OCI-M2 (cell line): Measurements from ENCODE around the gene ECEL1.

ENCODE experiments used
- DNase-seq: peaks from one replicate; lab custom pipeline; 2025; ENCODE audit not compliant: unreplicated experiment; lab: John Stamatoyannopoulos, UW

Gene ECEL1

DNA sequence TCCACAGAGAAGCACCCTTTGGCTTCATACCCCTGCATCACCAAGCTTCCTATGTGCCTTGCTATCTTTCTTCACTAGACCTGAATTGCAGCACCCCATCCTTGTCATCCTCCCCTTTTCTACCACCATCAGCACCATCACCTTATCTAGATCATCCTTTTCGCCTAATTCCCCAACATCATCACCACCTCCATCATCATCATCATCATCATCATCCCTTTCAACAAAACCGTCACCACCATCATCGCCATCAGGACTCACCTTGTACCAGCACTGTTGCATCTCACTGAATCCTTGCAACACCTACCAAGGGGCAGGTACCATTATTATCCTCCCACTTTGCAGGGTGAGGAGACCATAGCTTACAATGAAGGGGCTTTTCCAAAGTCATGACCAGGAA lies 10.8 kb upstream of the ECEL1 start:
- DNase-seq: no peak

DNA sequence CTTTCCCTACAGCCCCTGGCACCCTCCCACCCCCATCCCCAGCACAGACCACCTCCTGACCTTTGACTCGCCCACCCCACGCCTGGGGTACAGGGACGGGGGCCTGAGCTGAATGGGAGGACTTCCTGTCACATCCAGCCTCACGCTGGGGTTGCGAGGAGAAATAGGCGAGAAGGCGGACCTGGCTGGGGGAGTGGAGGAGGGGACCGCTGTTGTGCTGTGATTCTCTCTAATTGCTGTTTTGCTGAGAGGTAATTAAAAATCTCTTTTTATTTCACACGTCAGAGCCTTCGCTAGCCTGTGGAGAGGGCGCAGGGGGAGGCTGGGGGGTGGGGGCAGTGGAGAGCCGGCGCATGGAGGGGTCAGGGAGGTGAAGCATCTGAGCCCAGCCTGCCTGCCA lies 9.7 kb upstream of the ECEL1 start:
- DNase-seq: no peak

DNA sequence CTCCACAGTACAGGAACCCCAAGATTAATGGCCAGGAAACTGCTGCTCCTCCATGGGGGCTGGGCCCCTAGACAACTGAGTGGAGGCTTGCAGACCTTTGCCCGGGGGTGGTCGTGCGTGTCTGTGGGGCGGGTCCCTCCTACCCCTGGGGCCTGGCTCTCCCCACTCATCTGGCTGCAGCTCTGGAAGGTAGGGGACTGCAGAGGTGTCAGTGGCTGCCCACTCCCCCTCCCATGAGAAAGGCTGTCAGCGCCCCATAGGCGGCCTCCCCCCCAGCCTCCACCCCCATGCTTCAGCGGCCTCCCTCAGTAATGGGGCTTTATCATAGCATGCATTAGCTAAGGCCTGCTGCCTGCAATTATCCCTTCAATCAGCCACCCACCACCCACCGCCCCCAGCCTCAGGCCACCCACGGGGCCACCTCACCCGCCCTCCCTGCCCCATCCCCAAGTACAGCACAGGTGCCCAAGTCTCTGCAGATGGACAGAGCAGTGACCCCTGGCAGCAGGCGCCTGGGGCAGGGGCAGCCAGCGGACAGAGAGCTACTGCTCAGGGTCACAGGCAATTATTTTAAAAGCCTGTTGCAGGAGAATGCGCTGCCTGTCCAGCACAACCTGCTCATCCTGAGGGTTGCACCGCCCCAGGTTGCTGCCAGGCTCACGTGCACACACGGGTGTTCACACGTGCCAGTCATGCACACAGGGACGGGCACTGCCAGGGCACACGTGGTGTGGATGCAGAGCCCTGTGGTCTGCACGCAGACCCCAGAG lies 9.1 kb upstream of the ECEL1 start:
- DNase-seq: no peak

DNA sequence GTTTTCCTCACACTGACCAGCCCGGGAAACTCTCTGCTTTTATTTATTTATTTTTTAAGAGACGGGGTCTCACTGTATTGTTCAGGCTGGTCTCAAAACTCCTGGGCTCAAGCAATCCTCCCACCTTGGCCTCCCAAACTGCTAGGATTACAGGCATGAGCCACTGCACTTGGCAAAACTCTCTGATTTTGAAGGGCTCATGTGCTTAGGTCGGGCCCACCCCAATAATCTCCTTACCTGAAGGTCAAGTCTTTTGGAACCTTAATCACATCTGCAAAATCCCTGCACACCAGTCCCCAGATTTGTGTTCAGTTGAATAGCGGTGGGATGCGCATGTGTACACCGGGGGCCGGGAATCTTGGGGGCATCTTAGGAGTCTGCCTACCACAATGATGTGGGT lies 7.7 kb upstream of the ECEL1 start:
- no peak for DNase-seq

DNA sequence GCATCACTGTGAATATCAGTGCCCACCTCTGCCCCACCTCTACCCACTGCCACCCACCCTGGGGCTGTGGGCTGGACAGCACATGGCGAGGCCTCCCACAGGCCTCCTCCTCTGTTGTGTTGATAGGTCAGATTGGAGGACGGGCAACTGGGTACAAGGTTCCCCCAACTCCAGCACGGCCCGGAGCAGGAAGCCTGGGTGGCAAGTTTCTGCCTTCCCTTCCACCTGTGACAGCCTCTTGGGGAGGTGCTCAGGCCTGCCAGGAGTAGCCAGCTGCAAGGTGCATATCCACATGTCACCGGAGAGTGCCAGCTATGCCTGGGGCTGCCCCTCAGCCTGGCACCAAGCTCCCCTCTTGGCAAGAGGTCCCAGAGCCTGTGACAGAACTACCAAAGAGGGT lies 6.9 kb upstream of the ECEL1 start:
- no peak for DNase-seq

DNA sequence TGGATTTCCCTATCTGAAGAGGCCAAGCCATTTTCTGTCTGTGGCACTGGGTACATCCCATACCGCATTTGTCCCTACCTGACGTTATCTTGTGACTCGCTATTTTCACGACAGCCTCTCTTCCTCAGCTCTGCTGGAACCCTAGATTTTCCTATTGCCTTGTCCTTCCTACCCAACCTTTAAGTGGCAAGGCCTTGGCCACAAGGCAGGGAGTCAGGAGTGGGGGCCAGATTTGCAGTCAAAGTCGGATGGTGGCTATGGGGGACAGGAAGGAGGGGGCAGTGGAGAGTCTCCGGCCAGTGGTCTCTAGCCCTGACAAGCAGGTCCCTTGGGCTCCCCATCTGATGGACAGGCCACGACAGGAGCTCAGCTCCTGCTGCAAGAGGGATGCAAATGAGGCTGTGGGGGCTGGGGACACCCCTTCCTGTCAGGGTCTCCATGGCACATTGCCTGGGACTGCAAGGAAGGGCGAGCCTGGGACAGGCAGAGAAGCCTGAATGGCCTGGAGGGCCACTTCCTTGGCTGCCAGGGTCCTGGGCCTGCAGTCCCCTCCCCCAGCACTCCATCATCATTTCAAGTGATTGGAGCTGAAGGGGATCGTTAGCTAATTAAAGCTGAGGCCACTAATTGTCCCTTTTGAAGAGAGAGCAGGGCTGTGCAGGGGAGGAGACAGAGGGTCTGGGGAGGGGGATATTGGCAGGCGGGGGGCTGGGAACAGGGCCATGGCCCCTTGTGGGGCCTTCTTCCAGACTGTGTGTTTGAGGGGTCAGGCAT lies 6.3 kb upstream of the ECEL1 start:
- no peak for DNase-seq

DNA sequence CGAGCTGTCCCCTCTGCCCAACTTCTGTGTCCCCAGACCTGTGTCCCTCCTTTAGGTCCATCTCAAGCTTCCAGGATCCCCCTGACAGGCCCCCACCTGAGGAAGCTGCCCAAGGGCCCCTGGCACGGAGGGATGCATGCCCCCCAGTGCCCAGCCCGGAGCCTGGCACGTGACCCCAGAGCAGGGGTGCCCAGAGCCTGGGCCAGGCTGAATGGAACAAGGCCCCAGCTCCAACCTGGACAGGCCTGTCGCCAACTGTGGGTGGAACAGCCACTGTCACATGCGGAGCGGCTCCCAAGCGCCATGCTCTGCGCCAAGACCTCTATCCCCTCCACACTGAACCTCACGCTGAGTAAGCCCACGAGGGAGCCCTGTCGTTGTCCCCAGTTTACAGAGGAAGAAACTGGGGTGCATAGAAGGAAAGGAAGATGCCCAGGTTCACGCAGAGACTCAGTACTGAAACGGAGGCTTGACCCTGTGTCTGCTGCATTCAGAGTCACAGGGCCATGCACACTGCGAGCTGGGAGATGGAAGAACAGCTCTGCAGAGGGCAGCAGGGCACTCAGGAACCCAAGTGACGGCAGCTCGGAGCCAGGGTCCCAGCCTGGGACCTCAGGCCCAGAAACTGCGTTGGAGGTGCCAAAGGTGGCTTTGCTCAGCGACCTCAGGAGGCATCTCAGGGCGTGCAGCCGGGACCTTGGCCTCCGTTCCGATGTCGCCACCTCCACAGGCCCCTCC lies 5.5 kb upstream of the ECEL1 start:
- DNase-seq: no peak

DNA sequence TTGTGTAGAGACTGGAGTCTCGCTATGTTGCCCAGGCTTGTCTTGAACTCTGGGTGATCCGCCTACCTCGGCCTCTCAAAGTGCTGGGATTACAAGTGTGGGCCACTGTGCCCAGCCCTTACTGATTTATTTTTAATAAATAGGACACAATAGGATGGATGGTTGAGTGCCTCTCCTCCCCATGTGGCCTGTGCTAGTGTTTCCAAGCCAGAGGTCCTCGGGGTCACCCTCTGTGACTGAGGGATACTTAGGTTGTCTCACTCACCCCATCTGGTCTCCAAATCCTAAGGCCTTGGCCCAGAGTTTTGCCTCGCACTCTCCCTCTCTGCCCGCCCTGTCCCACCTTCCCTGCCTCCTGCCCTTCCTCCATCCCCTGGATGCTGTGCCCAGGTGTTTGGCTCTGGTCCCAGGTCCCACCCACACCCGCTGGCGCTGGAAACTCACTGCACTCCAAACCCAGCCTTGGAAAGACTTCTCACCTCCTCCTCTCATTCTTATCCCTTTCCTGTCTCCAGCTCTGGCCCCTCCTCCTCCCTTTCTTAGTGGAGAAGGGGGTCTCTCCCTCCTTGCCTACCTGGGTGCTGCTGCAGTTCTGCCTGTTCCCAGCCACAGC lies 4.7 kb upstream of the ECEL1 start:
- DNase-seq: no peak

DNA sequence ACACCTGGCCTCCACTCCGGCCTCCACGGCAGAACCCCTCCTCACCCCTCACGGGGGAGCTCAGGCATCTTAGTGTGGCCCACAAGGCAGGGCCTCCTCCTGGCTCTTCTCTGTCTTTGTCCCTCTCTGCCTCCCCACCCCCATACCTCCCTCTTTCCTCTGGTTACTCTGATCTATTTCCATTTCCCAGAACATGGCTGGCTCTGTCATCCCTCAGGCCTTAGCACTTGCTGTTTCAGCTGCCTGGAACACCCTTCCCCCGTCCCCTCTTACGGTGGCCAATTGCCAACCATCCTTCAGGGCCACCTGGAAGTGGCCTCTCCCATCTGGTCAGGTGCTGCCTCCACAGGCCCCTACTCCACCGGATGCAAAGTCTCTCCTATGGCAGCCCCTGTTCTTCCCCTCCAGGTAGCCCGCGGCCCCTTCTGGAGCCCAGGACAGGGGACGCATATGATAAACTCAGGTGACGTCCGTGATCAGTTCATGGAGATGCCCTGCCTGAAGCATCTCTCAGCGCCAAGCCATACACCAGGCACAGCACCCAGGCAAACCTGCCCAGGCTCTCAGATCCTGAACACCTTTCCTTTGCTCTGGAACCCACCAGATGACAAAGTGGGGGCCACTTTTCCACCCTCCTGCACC lies 3.6 kb upstream of the ECEL1 start:
- DNase-seq: no peak

DNA sequence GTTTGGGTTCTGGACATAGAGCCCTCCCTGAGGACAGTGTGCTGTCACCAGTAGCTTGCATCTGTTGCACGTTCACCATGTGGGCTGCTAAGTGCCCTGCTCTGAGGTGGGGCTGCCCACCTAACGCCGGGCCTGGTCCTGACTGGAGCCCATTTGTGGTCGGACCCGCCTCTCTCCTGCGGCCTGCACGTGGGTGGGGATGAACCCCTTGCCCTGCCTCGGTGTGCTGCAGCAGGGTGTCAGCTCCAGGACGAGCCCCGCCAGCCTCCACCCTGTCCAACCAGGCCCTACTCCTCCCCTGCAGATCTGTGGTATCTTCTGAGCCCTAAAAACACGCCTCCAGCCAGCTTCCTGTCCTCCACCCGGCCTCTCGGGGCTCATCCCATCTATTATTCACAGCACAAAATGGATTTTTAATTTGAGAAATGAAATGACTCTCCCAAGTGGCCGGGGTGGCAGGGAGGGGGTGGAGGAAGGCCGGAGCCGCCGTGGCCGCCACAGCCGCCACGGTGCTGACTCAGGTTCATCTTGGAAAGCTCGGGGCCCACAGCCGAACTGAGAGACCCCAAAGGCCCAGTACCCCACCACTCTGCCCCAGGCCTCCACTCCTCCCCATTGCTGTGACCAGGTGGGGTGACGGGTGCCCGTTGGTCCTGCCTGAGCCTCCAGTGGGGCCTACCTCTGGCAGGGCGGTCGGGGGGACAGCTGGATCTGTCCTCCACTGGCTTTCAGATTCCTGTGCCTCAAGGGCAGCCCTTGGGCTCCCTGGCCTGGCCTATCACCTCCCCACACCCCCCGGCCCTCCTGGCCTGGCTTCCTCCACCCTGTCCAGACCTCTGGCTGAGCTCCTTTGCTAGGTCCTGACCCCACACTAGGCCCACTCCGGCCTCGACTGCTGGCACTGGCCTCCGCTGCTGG lies 2.8 kb upstream of the ECEL1 start:
- no peak for DNase-seq

DNA sequence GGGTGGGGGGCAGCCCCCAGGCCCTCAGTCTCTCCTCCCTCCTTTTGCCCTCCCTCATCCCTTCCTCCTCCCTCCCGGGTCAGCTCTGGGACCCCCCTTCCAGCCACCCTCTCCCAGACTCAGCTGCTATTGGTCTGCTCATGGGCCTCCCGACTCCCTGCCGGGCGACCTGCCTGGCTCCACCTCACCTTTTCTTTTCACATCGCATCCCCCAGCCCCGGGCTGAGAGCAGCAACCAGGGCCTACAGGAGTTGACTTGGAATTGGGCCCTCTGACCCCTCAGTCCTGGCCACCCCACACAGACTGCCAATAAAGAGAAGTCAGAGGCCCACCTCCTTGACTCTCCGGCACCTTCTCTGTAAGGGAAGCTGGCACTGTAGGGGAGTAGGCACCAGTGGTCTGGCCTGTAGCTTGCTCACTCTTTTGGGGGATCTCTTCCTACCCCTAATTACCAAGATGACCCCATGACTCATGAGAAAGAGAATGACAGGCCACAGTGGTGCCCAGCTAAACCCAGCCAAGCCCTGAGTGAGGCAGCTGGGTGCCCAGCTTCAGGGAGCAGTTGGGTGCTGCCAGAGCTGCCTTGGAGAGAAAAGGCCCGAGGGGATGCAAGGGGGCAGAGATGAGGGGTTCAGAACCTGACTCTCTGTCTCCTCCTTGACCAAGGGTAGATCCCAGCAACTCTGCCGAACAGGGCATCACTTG lies 2.0 kb upstream of the ECEL1 start:
- DNase-seq: no peak

DNA sequence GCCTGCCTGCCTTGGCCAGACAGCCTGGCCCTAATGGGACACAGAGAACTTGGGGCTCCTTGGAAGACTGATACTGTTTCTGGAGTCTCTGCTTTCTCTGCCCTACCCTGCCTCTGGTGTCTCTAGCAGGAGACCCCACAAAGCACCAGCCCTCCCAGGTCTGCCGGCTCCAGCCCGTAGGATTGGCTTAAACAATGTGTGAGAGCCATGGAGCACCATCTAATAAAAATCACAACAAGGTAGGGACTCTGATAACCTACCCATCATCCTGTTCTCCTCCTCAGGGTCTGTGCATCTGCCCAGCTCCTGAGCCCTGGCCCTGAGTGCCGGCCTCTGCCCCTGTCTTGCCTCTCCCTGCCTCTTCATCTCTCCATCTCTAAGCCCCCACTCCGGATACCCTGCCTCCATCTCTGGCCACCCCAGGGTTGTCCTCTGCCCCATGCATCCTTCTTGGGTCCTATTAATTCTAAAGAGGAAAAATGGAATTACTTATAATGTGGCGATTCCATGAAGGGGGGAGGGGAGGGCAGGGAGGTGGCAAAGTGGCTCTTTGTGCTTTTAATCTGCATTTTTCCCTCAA lies 1.2 kb upstream of the ECEL1 start:
- DNase-seq: no peak

DNA sequence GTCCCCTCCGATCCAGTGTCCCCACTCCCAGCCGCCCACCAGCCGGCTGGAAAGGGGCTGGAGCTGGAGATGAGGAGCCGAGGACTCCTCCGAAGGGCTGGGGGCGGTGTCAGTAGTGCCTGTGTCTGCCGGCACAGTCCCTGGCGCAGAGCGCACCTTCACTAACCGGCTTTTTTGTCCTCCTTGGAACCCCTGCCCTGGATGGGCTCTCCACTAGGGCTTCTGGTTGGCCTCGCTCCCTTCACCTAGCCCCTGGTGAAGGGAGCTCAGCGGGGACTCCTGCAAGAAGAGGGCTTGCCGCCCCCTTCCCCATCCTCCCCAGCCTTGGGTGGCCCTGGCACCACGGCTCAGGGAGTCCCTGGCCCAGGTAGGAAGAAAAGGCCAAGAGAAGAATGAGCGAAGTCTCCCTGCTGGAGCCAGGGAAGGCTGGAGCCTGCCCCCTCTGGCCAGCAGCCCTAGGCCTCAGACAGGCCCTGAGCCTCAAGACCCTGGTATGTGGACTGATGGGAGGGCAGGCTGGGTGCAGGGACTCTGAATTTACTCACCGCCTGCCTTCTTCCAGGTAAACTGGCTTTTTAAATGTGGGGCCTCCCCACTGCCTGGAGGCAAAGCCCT lies 570 bp upstream of the ECEL1 start:
- DNase-seq: no peak

DNA sequence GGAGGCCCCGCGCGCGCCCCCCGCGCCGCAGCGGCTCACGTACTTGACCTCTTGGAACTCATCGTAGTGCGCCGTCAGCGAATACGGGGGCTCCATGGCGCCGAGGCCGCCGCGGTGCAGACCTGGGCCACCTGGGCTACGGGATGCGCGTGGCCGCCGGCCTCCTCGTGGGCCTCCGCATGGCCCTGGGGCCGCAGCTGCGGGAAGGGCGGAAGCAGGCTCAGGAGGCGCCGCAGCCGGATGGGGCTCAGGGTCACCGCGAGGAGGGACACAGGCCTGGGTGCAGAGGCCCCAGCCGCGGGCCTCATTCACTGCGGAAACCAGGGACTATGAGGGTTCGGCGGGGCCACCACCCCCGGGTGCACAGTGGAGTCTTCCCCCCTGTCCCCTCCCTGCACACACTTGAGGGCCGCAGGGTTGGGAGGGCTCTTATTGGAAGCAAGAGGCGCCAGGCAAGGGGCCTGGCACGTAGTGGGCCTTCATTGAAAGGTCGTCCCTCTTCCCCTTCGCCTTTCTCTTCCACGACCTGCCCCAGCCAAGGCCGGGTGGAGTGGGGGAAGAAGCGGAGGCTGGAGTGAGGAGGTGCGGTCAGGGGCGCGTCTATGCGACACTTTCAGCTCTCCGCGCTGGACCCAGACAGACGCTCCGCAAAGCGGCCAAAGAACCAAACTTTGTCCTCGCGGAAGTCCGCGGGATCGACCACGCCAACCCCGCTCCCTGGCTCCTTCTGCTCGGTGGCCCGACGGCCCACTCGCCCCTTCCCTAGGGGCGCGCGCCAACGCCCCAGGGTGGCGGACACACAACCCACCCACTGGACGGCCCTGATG lies 863 bp downstream of the ECEL1 start:
- no peak for DNase-seq

DNA sequence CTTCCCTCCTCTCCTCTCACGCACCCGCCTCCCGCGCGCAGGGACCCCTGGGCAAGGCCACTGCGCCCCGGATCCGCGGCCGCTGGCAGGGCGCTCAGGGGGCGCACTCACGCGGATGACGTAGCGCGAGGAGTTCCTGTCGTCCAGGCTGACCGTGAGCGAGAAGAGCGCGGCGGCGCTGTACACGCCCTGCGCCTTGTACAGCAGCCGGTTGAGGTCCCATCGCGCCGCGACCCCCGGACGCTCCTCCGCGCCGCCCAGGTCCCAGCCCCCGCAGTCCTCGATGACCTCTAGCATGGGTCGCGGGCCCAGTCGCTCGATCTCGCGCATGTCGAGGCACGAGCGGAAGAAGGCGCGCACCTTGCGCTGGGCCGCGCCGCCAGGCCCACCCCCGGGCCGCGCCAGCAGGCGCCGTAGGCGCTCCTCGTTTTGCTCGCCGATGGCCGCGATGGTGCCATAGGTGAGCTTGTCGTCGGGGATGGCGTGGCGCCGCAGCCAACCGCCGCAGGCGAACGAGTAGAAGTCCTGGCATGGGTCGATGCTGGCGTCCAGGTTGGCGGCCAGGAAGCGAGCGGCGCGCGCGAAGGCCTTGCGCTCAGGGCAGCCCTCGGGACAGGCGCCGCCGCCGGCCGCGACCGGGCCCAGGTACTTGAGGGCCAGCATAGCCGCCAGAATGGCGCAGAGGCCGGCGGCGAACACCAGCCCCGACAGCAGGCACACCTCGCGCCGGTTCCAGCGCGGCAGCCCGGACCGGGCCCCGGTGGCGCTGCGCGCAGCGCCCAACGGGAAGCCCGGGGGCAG lies 1.7 kb downstream of the ECEL1 start:
- no peak for DNase-seq

DNA sequence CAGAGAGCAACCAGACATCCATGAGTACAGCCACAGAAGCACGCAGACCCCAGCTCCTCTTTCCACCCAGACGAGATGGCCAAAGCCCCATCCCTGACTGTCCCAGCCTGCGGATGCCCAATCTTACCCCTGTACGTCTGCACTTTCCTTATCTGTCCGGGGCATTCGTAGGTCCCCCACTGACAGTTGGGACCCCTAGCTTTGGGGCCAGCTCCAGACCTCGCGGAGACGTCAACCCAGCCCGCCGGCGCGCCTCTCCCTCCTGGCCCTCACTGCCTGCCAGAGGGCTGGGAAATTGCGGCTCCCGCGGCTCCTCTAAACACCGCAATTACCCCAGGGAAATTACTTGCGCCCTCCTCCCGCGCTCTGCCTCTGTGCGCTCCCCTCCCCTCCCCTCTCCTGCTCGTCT lies 2.3 kb downstream of the ECEL1 start:
- DNase-seq: no peak
